ENCODE results near the gene GULP1.

DNA sequence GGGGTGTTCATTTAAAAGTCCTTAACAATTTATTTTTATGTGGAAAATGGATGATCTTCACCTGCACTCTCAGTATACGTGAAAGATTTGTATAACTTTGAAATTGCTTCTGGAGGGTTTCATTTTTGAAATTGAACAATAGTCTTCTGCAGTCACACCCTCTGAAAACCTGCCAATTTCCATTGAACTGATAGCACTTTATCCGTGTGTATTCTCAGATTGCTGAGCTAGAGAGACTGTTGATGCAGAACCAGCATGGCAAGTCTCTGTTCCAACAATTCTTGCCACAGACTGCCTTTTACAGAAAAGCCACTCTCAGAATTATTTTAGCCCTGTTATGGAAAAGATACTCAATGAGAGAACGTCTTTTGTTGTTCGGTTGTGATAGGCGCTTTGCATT is 6.6 kb upstream of the GULP1 start:
- TF ChIP-seq, protein P1, sequence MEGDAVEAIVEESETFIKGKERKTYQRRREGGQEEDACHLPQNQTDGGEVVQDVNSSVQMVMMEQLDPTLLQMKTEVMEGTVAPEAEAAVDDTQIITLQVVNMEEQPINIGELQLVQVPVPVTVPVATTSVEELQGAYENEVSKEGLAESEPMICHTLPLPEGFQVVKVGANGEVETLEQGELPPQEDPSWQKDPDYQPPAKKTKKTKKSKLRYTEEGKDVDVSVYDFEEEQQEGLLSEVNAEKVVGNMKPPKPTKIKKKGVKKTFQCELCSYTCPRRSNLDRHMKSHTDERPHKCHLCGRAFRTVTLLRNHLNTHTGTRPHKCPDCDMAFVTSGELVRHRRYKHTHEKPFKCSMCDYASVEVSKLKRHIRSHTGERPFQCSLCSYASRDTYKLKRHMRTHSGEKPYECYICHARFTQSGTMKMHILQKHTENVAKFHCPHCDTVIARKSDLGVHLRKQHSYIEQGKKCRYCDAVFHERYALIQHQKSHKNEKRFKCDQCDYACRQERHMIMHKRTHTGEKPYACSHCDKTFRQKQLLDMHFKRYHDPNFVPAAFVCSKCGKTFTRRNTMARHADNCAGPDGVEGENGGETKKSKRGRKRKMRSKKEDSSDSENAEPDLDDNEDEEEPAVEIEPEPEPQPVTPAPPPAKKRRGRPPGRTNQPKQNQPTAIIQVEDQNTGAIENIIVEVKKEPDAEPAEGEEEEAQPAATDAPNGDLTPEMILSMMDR (conservative IDR thresholded peaks at IDR 0.05; ENCODE audit: low read depth in 2 of 2), result no peak
- TF ChIP-seq ZNF331 (CRISPR knock-in tag; IDR thresholded peaks at IDR 0.05; ENCODE audit: low read depth) (no peak), EZH2 (IDR thresholded peaks at IDR 0.05; ENCODE audit: low read depth, unreplicated experiment) (no peak), POLR2AphosphoS5 (IDR thresholded peaks at IDR 0.05; ENCODE audit: low read depth) (no peak), EZH2phosphoT487 (IDR thresholded peaks at IDR 0.05; ENCODE audit: unreplicated experiment) (no peak), STAT1 (IDR thresholded peaks at IDR 0.05; ENCODE audit: unreplicated experiment) (no peak)
- TF ChIP-seq, protein P2, sequence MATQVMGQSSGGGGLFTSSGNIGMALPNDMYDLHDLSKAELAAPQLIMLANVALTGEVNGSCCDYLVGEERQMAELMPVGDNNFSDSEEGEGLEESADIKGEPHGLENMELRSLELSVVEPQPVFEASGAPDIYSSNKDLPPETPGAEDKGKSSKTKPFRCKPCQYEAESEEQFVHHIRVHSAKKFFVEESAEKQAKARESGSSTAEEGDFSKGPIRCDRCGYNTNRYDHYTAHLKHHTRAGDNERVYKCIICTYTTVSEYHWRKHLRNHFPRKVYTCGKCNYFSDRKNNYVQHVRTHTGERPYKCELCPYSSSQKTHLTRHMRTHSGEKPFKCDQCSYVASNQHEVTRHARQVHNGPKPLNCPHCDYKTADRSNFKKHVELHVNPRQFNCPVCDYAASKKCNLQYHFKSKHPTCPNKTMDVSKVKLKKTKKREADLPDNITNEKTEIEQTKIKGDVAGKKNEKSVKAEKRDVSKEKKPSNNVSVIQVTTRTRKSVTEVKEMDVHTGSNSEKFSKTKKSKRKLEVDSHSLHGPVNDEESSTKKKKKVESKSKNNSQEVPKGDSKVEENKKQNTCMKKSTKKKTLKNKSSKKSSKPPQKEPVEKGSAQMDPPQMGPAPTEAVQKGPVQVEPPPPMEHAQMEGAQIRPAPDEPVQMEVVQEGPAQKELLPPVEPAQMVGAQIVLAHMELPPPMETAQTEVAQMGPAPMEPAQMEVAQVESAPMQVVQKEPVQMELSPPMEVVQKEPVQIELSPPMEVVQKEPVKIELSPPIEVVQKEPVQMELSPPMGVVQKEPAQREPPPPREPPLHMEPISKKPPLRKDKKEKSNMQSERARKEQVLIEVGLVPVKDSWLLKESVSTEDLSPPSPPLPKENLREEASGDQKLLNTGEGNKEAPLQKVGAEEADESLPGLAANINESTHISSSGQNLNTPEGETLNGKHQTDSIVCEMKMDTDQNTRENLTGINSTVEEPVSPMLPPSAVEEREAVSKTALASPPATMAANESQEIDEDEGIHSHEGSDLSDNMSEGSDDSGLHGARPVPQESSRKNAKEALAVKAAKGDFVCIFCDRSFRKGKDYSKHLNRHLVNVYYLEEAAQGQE (IDR thresholded peaks at IDR 0.05; ENCODE audit: unreplicated experiment), result no peak

Measured in GM23338 (cell line).